Non-pigmented ciliary epithelial cell (primary cell): Measurements from ENCODE around the gene ZFAND6.

Experiments
- DNase-seq: peaks from one replicate; pipeline ENCODE4 v3.0.0-alpha.2; 2010; ENCODE audit warnings: low read depth

Gene ZFAND6

DNA sequence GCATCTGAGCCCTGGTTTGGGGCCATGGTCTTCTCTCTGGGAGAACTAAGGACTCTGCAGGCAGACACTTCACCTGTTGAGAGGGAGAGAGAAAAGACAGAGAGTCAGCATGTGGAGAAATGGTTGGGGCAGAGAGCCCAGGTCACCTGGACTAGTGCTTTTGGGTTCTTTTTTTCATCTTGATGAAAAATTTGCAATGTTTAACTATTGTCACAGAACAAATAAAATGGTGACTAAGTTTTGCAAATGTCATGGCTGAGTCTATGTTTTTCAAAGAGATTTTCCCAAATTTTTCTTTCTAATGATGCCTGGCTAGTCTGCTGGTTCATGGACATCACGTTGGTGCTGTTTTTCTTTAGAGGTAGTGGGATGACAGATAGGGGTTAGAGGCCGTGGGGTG is 111.1 kb downstream of the ZFAND6 start:
- no peak for DNase-seq

DNA sequence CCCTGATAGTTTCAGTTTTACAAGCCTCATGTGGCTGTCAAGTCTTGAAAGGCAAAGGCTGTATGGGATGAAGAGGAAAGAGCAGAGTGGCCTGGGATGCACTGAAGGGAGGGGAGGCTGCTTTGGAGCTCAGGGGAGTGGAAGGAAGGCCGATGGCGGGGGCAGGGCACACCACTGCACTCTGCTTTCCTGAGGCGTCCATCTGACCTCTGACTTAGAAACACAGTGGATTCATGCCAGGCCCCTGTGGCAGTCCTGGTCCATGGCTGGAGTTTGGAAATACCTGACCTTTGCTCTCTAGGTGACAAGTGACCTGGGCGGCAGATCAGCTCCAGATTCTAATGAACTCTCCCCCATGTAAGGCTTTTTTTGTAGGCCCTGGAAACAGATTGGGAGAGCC is 112.3 kb downstream of the ZFAND6 start:
- DNase-seq, result no peak

DNA sequence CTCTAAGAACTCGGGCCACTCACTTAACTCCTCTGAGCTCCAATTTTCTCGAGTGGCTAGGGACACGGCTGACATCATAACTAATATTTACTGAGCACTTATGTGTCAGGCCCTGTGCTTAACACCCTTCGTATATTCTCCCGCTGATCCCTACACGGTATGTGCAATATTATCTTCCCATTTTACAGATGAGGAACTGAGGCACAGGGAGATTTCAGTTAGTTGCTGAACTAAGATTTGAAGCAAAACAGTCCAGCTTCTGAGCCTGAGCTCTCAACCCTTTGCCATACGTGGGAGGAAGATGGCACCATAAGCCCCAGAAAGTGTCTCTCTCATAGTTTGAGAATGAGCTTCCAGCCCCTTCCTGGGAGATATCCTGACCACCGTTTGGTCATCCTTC is 112.9 kb downstream of the ZFAND6 start:
- no peak for DNase-seq

DNA sequence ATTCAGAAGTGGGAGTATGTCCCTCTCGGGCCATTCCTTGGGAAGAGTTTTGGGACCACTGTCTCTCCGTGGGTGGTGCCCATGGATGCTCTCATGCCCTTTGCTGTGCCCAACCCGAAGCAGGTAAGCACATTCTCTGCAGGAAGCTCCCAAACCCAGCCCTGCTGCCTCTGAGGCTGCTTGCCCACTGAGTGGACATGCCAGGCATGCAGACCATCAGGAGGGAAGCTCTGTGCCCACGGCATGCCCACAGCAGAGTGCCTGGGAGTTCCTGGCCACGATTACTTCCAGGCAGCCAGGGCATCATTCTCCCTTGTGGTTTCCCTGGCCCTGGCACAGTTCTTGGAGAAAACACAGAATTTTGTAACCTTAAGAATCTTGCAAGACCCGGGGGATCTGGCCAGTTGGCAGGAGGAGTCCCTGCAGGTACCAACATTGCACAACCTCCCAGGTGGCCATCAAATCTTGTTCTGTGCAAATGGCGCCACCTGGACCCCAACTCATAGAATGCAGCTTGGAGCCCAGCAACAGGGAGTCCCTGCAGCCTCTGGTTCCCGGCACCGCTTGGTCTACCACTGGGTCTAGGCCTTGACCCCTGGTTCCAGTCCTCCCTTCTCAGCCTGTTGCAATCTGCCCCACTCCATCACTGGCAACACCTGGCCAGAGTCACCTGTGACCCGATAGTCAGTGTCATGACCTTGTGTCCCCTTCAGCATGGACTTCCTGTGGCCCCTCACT is 113.7 kb downstream of the ZFAND6 start:
- DNase-seq, result no peak

DNA sequence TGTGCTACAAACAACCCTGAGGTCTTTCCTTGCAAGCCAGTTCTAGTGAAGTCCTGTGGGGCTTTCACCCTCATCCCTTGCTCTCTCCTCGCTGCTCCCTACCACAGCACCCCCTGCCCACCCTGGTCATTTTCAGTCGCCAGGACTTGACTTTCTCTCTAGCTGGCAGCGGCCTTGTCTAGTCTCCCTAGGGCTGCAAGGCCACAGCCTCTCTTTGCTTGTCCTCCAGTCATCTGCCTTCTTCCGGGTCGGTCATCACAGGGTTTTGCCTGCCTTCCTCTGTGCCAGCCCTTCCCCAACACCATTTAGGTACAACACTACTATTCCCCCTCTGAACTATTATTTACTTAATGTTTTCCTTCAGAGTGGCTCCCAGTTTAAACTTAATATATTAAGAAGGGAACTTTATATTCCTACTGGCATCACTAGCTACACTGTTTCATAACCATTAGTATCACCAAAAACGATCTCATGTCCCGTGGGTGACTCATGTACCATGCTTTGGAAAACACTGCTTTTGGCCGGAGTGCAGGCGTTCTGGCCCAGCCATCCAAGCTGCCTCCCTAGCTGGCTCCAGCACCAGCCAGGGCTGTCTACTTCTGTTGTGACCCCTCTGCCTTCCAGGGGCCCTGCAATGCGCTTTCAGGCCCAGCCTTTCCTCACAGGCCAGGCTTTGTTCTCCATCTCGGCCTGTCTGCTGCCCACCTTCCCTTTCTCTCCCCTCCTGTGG is 114.7 kb downstream of the ZFAND6 start:
- no peak for DNase-seq

DNA sequence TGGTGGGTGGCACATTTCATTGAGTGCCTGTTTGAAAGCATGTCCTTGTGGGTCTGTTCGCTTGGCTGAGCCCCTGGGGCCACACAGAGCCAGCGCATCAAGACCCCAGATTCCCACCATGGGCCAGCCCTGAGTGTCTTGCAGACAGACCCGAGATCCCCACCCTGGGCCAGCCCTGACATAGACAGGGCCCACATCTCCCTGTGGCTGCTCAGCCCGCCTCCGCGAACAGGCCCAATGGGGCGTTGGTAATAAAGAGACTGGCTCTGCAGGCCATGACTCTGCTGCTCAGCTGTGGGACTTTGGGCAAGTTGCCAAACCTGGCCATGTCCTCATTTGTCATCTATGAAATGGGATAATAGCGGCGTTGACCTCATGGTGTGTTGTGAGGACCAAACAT is 116.0 kb downstream of the ZFAND6 start:
- no peak for DNase-seq

DNA sequence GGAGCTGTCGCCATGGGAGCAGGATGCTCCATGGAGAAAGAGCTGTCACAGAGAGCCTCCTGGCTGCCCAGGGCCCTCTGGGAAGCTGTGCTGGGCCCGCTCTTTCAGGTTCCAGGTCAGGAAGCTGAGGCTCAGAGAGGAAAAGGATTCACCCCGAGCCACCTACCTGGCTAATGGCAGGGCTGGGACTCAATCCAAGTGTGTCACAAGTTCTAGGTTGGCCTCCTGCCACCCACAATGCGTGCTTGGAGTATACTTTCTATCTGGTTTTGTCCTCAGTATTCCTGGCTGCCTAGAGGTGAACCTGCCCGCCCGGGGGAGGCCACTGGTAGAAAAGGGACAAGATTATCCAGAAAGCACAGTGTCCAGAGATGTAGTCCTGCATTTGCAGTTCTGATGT is 117.0 kb downstream of the ZFAND6 start:
- DNase-seq, result no peak

DNA sequence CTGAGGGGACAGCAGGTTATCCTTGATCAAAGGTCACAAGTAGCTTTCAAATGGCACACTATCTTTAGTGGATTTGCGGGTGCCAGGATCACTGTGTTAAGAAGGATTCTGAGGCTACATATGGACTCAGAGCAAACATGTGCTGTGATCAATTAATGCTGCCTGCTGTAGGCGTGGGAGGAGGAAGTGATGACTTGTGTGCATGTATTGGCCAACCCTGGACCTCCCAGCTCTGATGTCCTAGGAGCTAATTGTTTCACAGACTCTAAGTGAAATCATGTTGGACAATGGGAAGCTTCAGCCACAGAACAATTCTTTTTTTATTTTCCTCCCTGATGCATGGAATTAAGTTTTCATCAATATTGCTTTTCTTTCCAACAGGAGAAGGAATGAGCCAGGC is 117.7 kb downstream of the ZFAND6 start:
- DNase-seq, result no peak

DNA sequence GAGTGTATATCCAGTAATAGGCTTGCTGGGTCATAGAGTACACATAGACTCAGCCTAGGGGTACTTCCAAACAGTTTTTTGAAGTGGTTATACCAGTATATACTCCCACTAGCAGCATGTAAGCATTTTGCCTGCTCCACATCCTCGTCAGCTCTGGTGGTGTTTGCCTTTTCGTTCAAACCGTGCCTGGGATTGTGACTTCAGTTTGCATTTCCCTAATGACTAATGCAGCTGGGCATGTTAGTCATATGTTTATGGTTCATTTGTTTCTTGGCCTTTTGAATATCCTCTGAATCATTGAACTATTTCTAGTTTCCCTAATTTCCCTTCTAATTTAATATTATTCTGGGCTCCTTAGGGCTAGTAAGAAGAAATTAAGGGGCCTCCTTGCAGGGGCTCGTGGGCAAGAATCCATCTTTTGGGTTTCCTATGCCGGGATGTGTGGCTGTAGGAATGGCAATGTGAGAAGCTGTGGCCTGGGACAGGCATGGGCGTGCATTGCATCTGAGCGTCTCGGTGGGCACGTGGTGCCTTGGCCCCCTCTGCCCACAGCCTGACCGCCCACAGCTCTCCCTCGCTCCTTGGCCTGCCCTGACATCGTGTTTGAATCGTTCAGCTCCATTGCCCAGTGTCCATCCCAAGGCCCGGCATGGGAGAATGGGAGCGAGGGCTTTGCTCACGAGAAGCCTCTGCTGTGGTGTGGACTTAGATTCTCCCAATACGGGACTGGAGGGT is 119.7 kb downstream of the ZFAND6 start:
- peak; percentile 88 for DNase-seq

DNA sequence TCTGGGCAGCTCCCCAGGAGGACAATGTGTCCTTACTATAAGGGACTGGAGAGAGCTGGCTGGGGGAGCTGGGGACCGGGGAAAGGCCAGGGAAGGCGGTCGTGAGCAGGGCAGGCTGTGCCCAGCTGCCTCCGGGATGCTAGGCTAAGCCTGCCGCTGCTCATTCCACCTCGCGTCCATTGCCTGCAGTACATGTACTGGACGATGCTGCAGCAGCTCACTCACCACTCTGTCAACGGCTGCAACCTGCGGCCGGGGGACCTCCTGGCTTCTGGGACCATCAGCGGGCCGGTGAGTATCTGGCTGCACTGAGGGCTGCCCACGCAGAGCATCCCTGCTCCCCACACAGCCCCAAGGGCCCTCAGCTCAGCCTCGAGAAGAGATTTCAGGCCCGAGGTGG is 120.5 kb downstream of the ZFAND6 start:
- no peak for DNase-seq

DNA sequence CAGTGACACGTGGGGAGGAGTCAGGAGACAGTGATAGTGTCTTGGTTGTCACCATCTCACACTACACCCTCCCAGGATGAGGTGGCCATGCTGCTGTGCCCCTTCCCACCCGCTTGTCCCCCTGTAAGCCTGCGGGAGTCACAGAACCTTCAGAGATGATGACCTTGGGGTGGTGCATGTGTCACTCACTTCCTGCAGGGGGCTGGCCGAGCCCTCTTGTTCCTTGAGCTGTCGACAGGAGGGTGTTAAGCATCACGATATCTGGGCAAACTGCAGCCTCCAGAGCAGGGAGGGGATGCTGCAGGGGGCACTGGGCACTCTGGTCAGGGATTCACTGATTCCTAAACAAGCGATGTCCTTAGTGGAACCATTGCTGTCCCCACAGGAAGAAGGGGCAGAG is 121.0 kb downstream of the ZFAND6 start:
- no peak for DNase-seq

DNA sequence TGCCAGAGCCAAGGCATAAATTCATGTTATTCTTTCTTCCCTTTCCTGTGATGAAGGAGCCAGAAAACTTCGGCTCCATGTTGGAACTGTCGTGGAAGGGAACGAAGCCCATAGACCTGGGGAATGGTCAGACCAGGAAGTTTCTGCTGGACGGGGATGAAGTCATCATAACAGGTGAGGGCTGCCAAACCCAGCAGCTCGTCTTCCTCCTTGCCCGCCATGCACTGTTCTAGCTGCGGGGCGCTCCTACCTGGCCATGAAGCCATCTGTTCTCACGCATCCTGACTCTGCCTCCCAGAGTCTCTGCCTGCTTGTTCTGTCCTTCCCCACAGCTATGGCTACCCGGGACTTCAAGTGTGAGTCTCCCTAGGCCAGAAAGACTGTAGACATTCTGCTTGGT is 121.5 kb downstream of the ZFAND6 start:
- DNase-seq, result no peak

DNA sequence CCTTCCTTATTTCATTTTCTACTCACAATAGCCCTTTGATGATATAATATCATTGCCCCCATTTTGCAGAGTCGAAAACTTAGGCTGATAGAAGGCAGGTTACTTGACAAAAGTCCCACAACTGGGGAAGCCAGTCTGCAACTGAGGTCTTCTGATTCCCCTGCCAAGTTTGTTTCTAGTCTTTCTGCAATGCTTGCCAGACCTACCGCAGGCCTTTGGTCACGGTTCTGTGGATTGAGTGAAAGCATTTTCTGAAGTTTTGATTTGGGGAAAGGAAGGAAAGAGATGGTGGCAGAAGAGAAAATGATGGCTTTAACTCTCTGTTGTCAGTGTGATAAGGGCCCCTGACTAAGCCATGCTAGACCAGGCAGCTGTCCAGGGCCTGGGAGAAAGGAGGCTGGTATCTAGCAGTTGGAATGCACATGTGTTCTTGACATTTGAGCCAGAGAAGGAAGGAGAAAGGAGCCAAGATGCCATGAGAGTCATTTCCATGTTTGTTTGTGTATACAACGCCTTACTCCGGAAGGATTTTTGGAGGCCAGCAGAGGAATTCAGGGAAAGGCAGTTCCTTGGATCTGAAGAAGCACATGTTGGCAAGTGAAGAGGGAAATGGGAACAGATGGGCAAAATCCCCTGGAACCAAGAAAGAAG is 123.3 kb downstream of the ZFAND6 start:
- no peak for DNase-seq

DNA sequence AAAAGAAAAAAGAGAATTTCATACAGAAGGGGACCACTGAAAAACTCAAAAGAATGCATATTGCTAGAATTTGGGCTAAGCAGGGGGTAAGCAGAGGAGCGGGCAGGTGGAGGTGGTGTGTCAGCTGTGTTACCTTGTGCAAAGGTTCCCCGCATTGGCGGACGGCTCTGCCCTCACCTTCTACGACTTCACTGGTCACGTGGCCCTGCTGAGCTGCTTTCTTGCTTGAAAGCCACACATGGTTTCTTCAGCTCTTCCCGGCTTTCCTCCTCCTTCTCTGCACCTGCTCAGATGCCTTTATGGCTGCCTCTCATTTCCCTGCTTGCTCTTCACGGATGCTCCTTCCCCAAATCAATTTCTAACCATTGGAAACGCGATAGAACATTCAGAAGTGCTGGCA is 123.8 kb downstream of the ZFAND6 start:
- DNase-seq, result no peak

DNA sequence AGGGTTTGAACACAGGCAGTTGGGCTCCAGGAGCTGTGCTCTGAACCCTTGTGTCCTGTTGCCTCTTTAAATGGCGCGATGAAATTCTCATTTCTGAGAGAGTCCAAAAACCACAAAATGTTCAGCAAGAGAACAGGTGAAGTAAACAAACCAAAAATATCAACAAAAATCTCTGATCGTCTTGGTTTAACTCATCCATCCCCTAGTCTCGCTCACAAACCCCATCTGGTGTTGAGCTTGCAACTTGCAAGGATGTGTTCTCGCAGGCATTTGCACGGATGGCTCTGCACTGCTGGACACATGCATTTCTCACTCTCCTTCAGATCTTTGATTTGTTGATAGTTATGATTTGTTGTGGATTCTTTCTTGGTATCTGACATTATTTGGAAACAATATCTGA is 124.4 kb downstream of the ZFAND6 start:
- no peak for DNase-seq

DNA sequence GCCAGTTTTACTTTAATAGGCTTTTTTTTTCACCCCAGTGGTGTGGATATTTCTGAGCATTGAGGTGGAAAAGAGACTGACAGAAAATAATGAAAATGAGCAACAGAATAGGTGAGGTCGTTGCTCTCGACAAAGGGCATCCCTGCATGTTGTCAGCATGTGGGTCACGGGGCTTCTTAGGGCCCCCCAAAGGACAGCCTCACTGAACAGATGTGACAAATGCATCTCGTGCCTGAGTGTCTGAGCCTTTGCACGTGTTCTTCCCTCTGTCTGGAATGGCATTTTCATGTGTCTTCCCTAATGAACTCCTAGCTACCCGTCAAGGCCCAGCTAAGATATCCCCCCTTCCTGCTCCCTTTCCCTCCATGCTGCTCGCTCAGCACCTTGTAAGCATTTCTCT is 125.1 kb downstream of the ZFAND6 start:
- DNase-seq, result no peak

DNA sequence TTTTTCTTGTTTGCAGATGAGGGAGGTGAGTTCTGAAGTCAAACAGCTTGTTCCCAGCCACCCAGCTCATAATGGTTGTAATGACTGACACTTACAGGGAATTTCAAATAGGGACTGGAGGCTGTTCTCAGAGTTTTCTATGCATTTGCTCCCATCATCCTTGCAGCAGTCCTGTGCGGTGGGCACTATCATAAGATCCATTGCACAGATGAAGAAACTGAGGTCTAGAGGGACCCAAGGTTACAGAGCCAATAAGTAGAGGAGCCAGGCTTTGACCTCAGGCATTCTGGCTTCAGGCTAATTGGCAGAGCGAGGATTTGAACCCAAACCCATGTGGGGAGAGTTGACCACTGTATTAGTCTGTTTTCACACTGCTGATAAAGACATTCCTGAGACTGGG is 125.7 kb downstream of the ZFAND6 start:
- DNase-seq, result no peak

DNA sequence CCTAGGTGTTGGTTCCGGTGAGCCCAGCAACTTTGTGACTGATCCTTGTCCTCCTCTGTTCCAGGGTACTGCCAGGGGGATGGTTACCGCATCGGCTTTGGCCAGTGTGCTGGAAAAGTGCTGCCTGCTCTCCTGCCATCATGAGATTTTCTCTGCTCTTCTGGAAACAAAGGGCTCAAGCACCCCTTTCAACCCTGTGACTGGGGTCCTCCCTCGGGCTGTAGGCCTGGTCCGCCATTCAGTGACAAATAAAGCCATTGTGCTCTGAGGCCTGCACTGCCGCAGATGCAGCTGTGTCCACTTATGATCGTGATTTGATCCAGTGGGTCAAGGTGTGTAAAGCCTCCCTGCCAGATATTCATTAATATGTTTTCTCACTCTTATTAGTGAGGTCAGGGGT is 126.6 kb downstream of the ZFAND6 start:
- DNase-seq, result no peak

DNA sequence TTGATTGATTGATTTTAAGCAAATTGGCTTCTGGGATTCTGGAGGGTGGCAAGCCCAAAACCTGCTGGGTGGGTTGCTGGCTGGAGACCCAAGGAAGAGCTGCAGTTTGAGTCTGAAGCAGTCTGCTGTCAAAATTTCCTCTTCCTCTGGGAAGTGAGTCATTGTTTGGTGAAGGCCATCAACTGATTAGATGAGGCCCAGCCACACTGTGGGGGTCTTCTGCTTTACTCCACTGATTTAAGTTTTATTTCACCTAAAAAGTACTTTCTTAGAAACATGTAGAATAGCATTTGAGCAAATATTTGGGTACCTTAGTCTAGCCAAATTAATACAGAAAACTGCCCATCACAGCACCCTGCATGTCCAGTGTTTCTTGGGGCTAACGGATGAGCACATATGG is 127.1 kb downstream of the ZFAND6 start:
- no peak for DNase-seq
